GM23248 (cell line): ENCODE data around the gene PDZRN4. TPM values are rescaled to one million over a fixed set of nuclear protein-coding genes. Genes with fewer than 3 reads are reported as not detected.
A peak's percentile ranks its signal among the peaks of the same experiment; 100 is the strongest.

Experiments used
- DNase-seq: peaks from one replicate; pipeline ENCODE4 v3.0.0-alpha.2; 2015
- H2AFZ ChIP-seq: fragments of 200-600 bp; sonication (generic); 2 replicates; pipeline ENCODE4 v1.6.1; 2016; ENCODE audit warnings: antibody characterized with exemption
- H3F3A ChIP-seq: fragments of 200-600 bp; sonication (generic); 2 replicates; pipeline ENCODE4 v1.6.1; 2016; ENCODE audit warnings: mild to moderate bottlenecking, antibody characterized with exemption, mixed run types; ENCODE audit not compliant: insufficient read depth
- H3K27ac ChIP-seq: fragments of 200-600 bp; sonication (generic); 2 replicates; pipeline ENCODE4 v1.5.1; 2016; ENCODE audit warnings: mild to moderate bottlenecking
- H3K27me3 ChIP-seq: fragments of 200-600 bp; sonication (generic); replicated peaks from 2 replicates; pipeline ENCODE4 v1.6.1; 2016; ENCODE audit warnings: mild to moderate bottlenecking; ENCODE audit not compliant: insufficient read depth
- H3K36me3 ChIP-seq: fragments of 200-600 bp; sonication (generic); 2 replicates; pipeline ENCODE4 v1.6.1; 2016; ENCODE audit warnings: low read depth, mild to moderate bottlenecking
- H3K4me1 ChIP-seq: fragments of 200-600 bp; sonication (generic); 2 replicates; pipeline ENCODE4 v1.6.1; 2016; ENCODE audit warnings: mild to moderate bottlenecking; ENCODE audit not compliant: insufficient read depth
- H3K4me2 ChIP-seq: fragments of 200-600 bp; sonication (generic); one replicate; pipeline ENCODE4 v1.6.1; 2016; ENCODE audit warnings: mild to moderate bottlenecking; ENCODE audit not compliant: unreplicated experiment
- H3K4me3 ChIP-seq: fragments of 200-600 bp; sonication (generic); 2 replicates; pipeline ENCODE4 v1.5.1; 2016; ENCODE audit warnings: mild to moderate bottlenecking
- H3K79me2 ChIP-seq: fragments of 200-600 bp; sonication (generic); 2 replicates; pipeline ENCODE4 v1.6.1; 2016; ENCODE audit warnings: mild to moderate bottlenecking; ENCODE audit not compliant: insufficient read depth
- H3K9ac ChIP-seq: fragments of 200-600 bp; sonication (generic); 2 replicates; pipeline ENCODE4 v1.6.1; 2016; ENCODE audit warnings: mild to moderate bottlenecking
- H3K9me2 ChIP-seq: fragments of 200-600 bp; sonication (generic); 2 replicates; pipeline ENCODE4 v1.6.1; 2016; ENCODE audit warnings: mixed run types, mild to moderate bottlenecking, moderate library complexity; ENCODE audit not compliant: insufficient read depth
- H3K9me3 ChIP-seq: fragments of 200-600 bp; sonication (generic); one replicate; pipeline ENCODE4 v1.6.1; 2017; ENCODE audit warnings: low read depth
- H4K20me1 ChIP-seq: fragments of 200-600 bp; sonication (generic); 2 replicates; pipeline ENCODE4 v1.6.0; 2016; ENCODE audit not compliant: insufficient read depth
- EZH2 ChIP-seq: fragments of 200-600 bp; sonication (generic); IDR thresholded peaks from 2 replicates; pipeline ENCODE4 v1.6.1; 2018; ENCODE audit warnings: antibody characterized with exemption, mild to moderate bottlenecking; ENCODE audit not compliant: insufficient read depth, poor library complexity, severe bottlenecking
- EZH2phosphoT487 ChIP-seq: fragments of 200-600 bp; sonication (generic); IDR thresholded peaks from 2 replicates; pipeline ENCODE4 v1.6.1; 2018; ENCODE audit warnings: antibody characterized with exemption, moderate library complexity, mild to moderate bottlenecking, low read depth; ENCODE audit not compliant: insufficient read depth
- WGBS, 2 experiments: methylation state at CpG; one replicate each; pipeline ENCODE4 v1.1.6; 2015 to 2017; ENCODE audit warnings: low lambda C conversion rate in 2 of 2, low coverage in 1 of 2; ENCODE audit errors: missing lambda C conversion rate in 2 of 2; 5-methylcytosine and 5-hydroxymethylcytosine counted together
- in situ Hi-C: fragments of 300-500 bp; cut with MboI; formaldehyde crosslinking; loops from 2 replicates; pipeline ENCODE4 v1.15.0; 2020
- polyA plus RNA-seq: library from polyadenylated mRNA; unstranded; fragments of >200 nt; fragmentation: Nextera tagmentation; extraction: Ambion mirVana; gene quantifications from 2 replicates; pipeline ENCODE4 v1.2.1, GENCODE V29; 2016
- total RNA-seq: library from RNA; depleted of rRNA; stranded (reverse); fragments of >200 nt; shearing (Covaris generic); gene quantifications from 2 replicates; pipeline ENCODE4 v1.2.3, GENCODE V29; 2014

Gene PDZRN4
- total and polyA plus RNA-seq, 2 experiments from 2014 or later: not detected

DNA sequence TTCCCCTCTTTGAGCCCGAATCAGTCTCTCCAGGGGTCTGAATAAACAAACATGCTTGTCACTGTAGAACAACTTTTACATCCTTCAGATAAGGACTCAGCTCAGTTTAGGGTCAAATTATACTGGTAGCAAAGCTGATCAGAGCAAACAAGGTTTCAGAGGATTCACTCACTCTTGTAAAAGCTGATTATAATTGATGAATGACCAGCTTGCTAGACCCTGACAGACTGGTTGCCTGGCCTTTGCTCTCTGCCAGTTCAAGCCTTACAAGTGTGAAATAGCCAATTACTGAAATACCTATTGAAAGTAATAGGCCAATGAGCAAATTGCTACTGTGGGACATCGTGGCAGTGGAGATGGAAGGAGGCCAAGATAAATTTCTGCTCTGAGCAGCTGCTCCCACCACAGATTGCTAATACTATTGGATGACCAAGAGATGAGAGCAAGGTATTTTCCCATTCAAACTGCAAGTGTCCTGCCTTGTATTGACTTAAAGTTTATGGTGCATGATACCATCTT lies 177.6 kb downstream of the PDZRN4 start:
- Histone ChIP-seq H2AFZ (no peak overlapping the region), H3K9me3 (no peaks in the 10 kb centered on the region), H3K9me2 (no peaks in the 10 kb centered on the region), H3K79me2 (no peaks in the 10 kb centered on the region), H3K27me3 (no peaks in the 10 kb centered on the region), H3K4me1 (no peaks in the 10 kb centered on the region), H3K4me3 (no peak overlapping the region), H3K9ac (no peak overlapping the region), H3F3A (no peaks in the 10 kb centered on the region), H4K20me1 (no peaks in the 10 kb centered on the region), H3K4me2 (no peak overlapping the region), H3K36me3 (no peaks in the 10 kb centered on the region), H3K27ac (no peak overlapping the region)
- in situ Hi-C loops: no loop called here
- TF ChIP-seq EZH2: no peak
- no peak for TF ChIP-seq EZH2phosphoT487
- 16 to 18% methylated on average over 2 of the region's 2 CpGs for WGBS, 2 experiments
- no peak for DNase-seq

DNA sequence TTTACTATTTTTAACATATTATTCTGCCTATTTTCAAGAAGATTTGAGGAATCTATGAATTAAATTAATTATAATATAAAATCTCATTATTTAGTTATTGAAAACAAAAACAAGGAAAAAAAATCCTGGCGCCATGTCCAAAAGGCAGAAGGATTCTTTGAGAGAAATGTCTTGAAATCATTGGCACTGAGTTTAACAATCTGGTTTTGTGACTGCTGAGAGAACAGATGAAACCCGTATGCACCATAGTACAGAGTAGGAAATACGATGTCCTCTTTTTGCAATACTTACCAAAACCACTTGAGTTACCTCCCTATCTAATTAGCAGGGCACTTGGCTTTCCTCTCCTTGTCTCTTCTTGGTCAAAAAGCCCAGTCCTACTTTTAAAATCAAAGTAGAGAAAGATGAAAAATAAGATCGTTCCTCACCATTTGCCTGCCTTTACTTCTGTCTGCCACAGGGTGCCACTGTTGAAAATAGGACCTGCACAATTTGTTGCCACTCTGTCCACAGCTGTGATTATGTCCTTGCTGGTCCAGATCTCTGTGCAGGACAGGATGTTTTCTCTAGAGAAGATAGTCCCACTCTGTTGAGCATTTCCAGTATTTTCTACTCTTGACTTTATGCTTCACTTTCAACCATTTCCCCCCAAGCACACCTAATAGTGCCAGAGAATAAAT lies 179.7 kb downstream of the PDZRN4 start:
- Histone ChIP-seq H3K79me2 (no peaks in the 10 kb centered on the region), H3K4me3 (no peak overlapping the region), H3K27ac (no peak overlapping the region), H3K9ac (no peak overlapping the region), H3K4me2 (no peak overlapping the region), H4K20me1 (no peaks in the 10 kb centered on the region), H2AFZ (no peak overlapping the region), H3K9me2 (no peaks in the 10 kb centered on the region), H3K36me3 (no peaks in the 10 kb centered on the region), H3K4me1 (no peaks in the 10 kb centered on the region), H3K27me3 (no peaks in the 10 kb centered on the region), H3K9me3 (no peaks in the 10 kb centered on the region), H3F3A (no peaks in the 10 kb centered on the region)
- WGBS, 2 experiments: 27% methylated on average over 4 of the region's 4 CpGs
- in situ Hi-C loops: no loop called here
- TF ChIP-seq EZH2phosphoT487 (no peak), EZH2 (no peak)
- peak; percentile 14 for DNase-seq

DNA sequence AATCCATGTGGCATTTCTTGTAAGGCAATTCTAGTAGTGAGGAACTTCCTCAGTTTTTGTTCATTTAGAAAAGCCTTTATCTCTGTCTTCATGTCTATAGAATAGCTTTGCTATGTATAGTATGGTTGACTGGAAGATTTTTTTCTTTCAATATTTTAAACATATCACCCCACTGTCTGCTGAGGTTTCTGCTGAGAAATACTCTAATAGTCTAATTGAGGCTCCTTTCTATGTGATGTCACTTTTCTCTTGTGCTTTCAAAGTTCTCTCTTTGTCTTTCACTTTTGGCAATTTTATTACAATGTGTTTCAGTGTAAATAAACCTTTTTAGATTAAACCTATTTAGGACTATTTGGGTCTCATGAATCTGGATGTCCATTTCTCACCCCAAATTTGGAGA lies 192.8 kb downstream of the PDZRN4 start:
- Histone ChIP-seq H3K4me2 (no peak overlapping the region), H3K4me3 (no peak overlapping the region), H3K9ac (no peak overlapping the region), H4K20me1 (no peaks in the 10 kb centered on the region), H3K9me2 (no peaks in the 10 kb centered on the region), H3K9me3 (no peaks in the 10 kb centered on the region), H3K36me3 (no peaks in the 10 kb centered on the region), H3K27me3 (no peaks in the 10 kb centered on the region), H2AFZ (no peak overlapping the region), H3K79me2 (no peaks in the 10 kb centered on the region), H3K27ac (no peak overlapping the region), H3K4me1 (no peaks in the 10 kb centered on the region), H3F3A (no peaks in the 10 kb centered on the region)
- in situ Hi-C loops: no loop called here
- DNase-seq: no peak
- no peak for TF ChIP-seq EZH2
- TF ChIP-seq EZH2phosphoT487: no peak

- peak; percentile 5 for DNase-seq
- no peak overlapping the region for H3K9ac ChIP-seq
- no peak overlapping the region for H3K4me2 ChIP-seq
- H3K27me3 ChIP-seq: no peaks in the 10 kb centered on the region
- no peaks in the 10 kb centered on the region for H3K79me2 ChIP-seq
- no peaks in the 10 kb centered on the region for H3K9me3 ChIP-seq
- no peaks in the 10 kb centered on the region for H3K36me3 ChIP-seq
- H4K20me1 ChIP-seq: no peaks in the 10 kb centered on the region
- no peaks in the 10 kb centered on the region for H3F3A ChIP-seq
- in situ Hi-C loops: no loop called here
- WGBS, 2 experiments: 77 to 81% methylated on average over 6 of the region's 6 CpGs
- H3K27ac ChIP-seq: no peak overlapping the region
- no peak overlapping the region for H2AFZ ChIP-seq
- no peaks in the 10 kb centered on the region for H3K4me1 ChIP-seq
- TF ChIP-seq EZH2 (no peak), EZH2phosphoT487 (no peak)
- H3K4me3 ChIP-seq: no peak overlapping the region
- H3K9me2 ChIP-seq: no peaks in the 10 kb centered on the region
Observed at GRCh38 chr12:41402801-41403200, 214.7 kb downstream of the PDZRN4 start.
